Measurements from ENCODE around the gene MRPS11. TPM values are rescaled to one million over a fixed set of nuclear protein-coding genes. Genes with fewer than 3 reads are reported as not detected.

Gene MRPS11
- total RNA-seq, 1 donor from 2014 or later: 43.1 TPM

DNA sequence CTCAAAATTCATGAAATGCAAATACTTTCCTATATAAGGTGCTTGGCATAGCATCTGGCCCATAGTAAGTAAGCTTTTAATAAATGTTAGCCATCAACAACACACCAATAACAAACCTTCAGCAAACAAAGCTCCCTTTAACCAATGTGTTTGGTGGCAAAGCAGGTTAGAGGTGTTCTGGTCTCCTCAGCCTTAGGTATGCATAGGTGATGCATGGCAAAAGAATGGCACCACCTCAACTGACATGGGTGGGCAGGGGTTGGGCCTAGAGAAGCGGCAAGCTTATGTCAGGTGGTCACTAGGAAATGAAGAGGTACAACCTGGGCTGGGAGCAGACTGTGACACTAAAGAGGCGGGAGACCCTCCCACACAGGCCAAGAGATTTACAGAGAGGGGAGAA is 38.2 kb downstream of the MRPS11 start:
- H3K4me1 Mint-ChIP-seq (ENCODE audit: low read depth): no peaks in the 10 kb centered on the region
- H3K27ac Mint-ChIP-seq: no peak overlapping the region
- TF ChIP-seq, protein P1, sequence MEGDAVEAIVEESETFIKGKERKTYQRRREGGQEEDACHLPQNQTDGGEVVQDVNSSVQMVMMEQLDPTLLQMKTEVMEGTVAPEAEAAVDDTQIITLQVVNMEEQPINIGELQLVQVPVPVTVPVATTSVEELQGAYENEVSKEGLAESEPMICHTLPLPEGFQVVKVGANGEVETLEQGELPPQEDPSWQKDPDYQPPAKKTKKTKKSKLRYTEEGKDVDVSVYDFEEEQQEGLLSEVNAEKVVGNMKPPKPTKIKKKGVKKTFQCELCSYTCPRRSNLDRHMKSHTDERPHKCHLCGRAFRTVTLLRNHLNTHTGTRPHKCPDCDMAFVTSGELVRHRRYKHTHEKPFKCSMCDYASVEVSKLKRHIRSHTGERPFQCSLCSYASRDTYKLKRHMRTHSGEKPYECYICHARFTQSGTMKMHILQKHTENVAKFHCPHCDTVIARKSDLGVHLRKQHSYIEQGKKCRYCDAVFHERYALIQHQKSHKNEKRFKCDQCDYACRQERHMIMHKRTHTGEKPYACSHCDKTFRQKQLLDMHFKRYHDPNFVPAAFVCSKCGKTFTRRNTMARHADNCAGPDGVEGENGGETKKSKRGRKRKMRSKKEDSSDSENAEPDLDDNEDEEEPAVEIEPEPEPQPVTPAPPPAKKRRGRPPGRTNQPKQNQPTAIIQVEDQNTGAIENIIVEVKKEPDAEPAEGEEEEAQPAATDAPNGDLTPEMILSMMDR (IDR thresholded peaks at IDR 0.05; ENCODE audit: unreplicated experiment): no peak
- no peaks in the 10 kb centered on the region for H3K9me3 Mint-ChIP-seq (ENCODE audit: low read depth)
- H3K27me3 Mint-ChIP-seq: no peaks in the 10 kb centered on the region
- no peak overlapping the region for H3K4me3 Mint-ChIP-seq (ENCODE audit: low read depth)
- H3K36me3 Mint-ChIP-seq (ENCODE audit: insufficient read depth): peaks cover 15% of the 10 kb centered on the region
- no peak for DNase-seq (ENCODE audit: low spot score, unreplicated experiment)

DNA sequence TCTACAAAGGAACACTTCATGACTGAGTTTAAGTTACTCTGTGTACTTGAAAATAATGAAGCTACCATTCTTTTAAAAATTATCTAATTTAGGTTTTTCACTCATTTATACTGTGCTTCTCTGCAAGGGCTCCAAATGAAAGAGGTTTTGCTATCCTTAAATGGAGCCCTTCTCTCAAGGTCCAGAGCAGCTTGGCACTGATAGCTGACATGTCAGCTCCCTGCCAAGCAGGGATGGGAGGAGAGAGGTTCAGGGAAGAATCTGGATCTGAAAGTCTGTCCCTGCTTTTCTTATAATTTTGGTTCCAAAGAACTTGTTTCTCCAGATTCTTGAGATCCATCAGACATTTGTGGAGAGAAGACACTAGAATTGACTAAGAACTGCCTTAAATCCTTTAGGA is 39.1 kb downstream of the MRPS11 start:
- Mint-ChIP-seq H3K4me1 (ENCODE audit: low read depth) (no peaks in the 10 kb centered on the region), H3K36me3 (ENCODE audit: insufficient read depth) (peaks cover 20% of the 10 kb centered on the region), H3K4me3 (ENCODE audit: low read depth) (no peak overlapping the region), H3K27ac (no peak overlapping the region), H3K27me3 (no peaks in the 10 kb centered on the region), H3K9me3 (ENCODE audit: low read depth) (no peaks in the 10 kb centered on the region)
- TF ChIP-seq, protein P1 (IDR thresholded peaks at IDR 0.05; ENCODE audit: unreplicated experiment): no peak
- no peak for DNase-seq (ENCODE audit: low spot score, unreplicated experiment)

DNA sequence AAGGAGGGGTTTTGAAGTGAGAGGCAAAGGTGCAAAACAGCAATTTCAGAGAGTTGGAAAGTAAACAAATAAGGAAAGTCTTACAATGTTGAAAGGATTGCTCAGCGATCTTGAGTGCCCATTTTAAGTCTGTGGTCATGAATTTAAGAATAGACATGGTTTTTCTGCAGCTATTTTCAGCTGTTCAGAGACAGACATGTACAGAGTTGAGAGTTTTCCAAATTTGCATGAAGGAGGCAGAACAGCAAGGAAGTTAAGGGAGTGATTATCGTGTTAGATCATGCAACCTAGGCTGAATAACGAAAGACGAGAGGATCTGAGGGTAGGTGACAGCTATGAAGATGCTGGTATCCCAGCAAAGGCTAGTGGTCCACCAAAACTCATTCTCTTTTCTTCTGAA is 41.8 kb downstream of the MRPS11 start:
- H3K4me1 Mint-ChIP-seq (ENCODE audit: low read depth): no peaks in the 10 kb centered on the region
- TF ChIP-seq, protein P1 (IDR thresholded peaks at IDR 0.05; ENCODE audit: unreplicated experiment): no peak
- no peaks in the 10 kb centered on the region for H3K27me3 Mint-ChIP-seq
- H3K4me3 Mint-ChIP-seq (ENCODE audit: low read depth): no peak overlapping the region
- no peaks in the 10 kb centered on the region for H3K9me3 Mint-ChIP-seq (ENCODE audit: low read depth)
- H3K27ac Mint-ChIP-seq: no peak overlapping the region
- H3K36me3 Mint-ChIP-seq (ENCODE audit: insufficient read depth): peaks cover 20% of the 10 kb centered on the region
- no peak for DNase-seq (ENCODE audit: low spot score, unreplicated experiment)

DNA sequence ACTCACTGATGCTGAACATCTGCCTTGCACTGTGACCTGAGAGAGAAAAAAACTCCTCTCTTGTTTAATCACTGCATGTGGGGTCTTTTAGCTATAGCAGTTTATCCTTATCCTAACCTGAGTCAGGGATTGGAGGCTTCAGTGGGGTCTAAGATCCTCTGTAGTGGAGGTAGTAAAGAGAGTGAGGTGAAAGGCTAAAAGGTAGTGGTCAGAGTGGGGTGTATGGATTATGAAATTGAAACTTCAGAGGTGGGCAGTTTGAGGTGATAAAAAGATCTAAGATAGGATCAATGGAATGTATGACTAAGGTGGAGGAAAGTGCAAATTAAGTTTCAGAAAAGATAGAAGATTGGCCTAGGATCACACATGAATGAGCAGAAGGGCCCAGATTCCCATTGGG is 42.5 kb downstream of the MRPS11 start:
- Mint-ChIP-seq H3K27me3 (no peaks in the 10 kb centered on the region), H3K4me1 (ENCODE audit: low read depth) (no peaks in the 10 kb centered on the region), H3K4me3 (ENCODE audit: low read depth) (no peak overlapping the region), H3K27ac (no peak overlapping the region), H3K9me3 (ENCODE audit: low read depth) (no peaks in the 10 kb centered on the region), H3K36me3 (ENCODE audit: insufficient read depth) (peaks cover 20% of the 10 kb centered on the region)
- TF ChIP-seq, protein P1 (IDR thresholded peaks at IDR 0.05; ENCODE audit: unreplicated experiment): no peak
- no peak for DNase-seq (ENCODE audit: low spot score, unreplicated experiment)

DNA sequence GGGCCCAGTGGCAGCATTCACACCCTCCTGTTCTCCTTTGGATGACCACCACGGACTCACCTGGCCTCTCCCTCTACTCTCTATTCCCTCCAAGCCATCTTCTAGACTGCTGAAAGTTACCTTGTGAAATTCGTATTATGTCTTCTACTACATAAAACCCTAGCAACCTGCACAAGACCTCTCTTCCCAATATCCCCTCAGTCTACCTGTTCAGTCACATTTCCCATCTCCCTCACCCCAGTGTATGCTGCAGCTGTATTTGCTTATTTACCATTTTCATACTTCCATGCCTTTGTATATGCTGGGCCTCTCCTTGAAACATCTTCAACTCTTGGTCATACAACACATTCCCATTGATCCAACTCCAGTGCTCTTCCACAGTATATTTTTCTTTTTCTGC is 43.7 kb downstream of the MRPS11 start:
- no peaks in the 10 kb centered on the region for H3K27me3 Mint-ChIP-seq
- H3K27ac Mint-ChIP-seq: no peak overlapping the region
- no peak for DNase-seq (ENCODE audit: low spot score, unreplicated experiment)
- TF ChIP-seq, protein P1 (IDR thresholded peaks at IDR 0.05; ENCODE audit: unreplicated experiment): no peak
- H3K36me3 Mint-ChIP-seq (ENCODE audit: insufficient read depth): peaks cover 16% of the 10 kb centered on the region
- no peaks in the 10 kb centered on the region for H3K9me3 Mint-ChIP-seq (ENCODE audit: low read depth)
- no peaks in the 10 kb centered on the region for H3K4me1 Mint-ChIP-seq (ENCODE audit: low read depth)
- no peak overlapping the region for H3K4me3 Mint-ChIP-seq (ENCODE audit: low read depth)
